ENCODE measurements around the gene CFAP52. TPM values are rescaled to one million over a fixed set of nuclear protein-coding genes. Genes with fewer than 3 reads are reported as not detected.

CFAP52 gene
- total and polyA plus RNA-seq, 2 donors (not counting 3 experiments of a cell fraction or from before 2014, with no cell fraction given): not detected

DNA sequence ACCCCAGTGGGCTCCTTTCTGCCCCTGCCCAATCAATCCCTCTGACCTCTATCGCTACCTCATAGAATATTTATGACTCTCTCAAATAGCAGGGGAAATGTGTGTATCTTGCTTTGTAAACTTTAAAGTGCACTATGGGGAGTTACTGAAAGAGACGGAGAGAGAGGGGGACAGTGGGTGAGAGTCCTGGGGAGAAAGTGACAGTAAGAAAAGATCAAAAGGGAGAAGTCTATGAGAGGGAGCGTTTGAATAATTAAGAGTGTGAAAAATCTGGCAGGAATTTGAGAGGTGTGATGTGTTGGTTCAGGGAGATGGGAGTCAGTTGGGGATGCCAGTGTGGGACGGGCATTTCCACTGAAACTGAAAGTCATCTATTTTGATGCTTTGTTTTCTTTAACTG lies 101.5 kb downstream of the CFAP52 start:
- H3K9me1 ChIP-seq (replicated peaks; ENCODE audit: control insufficient read depth, extremely low read depth, insufficient read depth, low read length): no peaks in the 10 kb centered on the region
- CTCF ChIA-PET: no interaction called here
- no peaks in the 10 kb centered on the region for H4K20me1 ChIP-seq (replicated peaks; ENCODE audit: control insufficient read depth, extremely low read depth, insufficient read depth, low read length)
- FAIRE-seq (no peak), DNase-seq (ENCODE audit: low read depth, low spot score) (no peak)
- no peak overlapping the region for H2AFZ ChIP-seq (ENCODE audit: low read depth, low read length)
- H3K79me2 ChIP-seq (ENCODE audit: control insufficient read depth, insufficient read depth, low read length): no peaks in the 10 kb centered on the region
- no TSS peak for BruUV-seq (replicated peaks)
- no peak overlapping the region for H3K27ac ChIP-seq (ENCODE audit: insufficient read depth, low read depth, low read length)
- H3K4me3 ChIP-seq (replicated peaks in 1 of 3; ENCODE audit: insufficient read depth in 1 of 3, low read depth in 1 of 3, low read length in 3 of 3): no peak overlapping the region
- dilution Hi-C loops (cut with MboI; ENCODE audit: extremely low pct_ligation_motif_present, low sequenced_read_pairs): no loop called here
- no peaks in the 10 kb centered on the region for H3K27me3 ChIP-seq (ENCODE audit: control insufficient read depth in 2 of 2, insufficient read depth in 2 of 2, low read length in 2 of 2)
- no peak overlapping the region for H3K9ac ChIP-seq (replicated peaks; ENCODE audit: extremely low read depth, insufficient read depth, low read length)
- H3K9me3 ChIP-seq (replicated peaks; ENCODE audit: control insufficient read depth, insufficient read depth, low read length): no peaks in the 10 kb centered on the region
- no peaks in the 10 kb centered on the region for H3K36me3 ChIP-seq (ENCODE audit: control insufficient read depth in 2 of 2, extremely low read depth in 1 of 2, insufficient read depth in 2 of 2, low read length in 2 of 2)
- no peak overlapping the region for H3K4me2 ChIP-seq (ENCODE audit: insufficient read depth, low read length)
- intact Hi-C loops (cut with micrococcal nuclease): no loop called here
- no peaks in the 10 kb centered on the region for H3K4me1 ChIP-seq (ENCODE audit: control insufficient read depth, extremely low read depth, insufficient read depth, low read length)
- POLR2A ChIA-PET: no interaction called here
- no peak for TF ChIP-seq POLR2AphosphoS5 (IDR thresholded peaks at IDR 0.05; ENCODE audit: insufficient read depth, low read depth, low read length)
- no peak for TF ChIP-seq POLR2A (IDR thresholded peaks at IDR 0.05; ENCODE audit: low read depth, low read length)
- TF ChIP-seq FOS (IDR thresholded peaks at IDR 0.05; ENCODE audit: borderline replicate concordance, insufficient read depth, low read length): no peak
- no peak for TF ChIP-seq EZH2 (IDR thresholded peaks at IDR 0.05; ENCODE audit: borderline replicate concordance, low read depth, low read length, severe bottlenecking)
- TF ChIP-seq, protein P1, sequence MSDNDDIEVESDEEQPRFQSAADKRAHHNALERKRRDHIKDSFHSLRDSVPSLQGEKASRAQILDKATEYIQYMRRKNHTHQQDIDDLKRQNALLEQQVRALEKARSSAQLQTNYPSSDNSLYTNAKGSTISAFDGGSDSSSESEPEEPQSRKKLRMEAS (IDR thresholded peaks at IDR 0.05; ENCODE audit: insufficient read depth, insufficient read length): no peak
- TF ChIP-seq MYC (IDR thresholded peaks at IDR 0.05; ENCODE audit: low read depth, low read length): no peak
- TF ChIP-seq JUN (IDR thresholded peaks at IDR 0.05; ENCODE audit: borderline replicate concordance, insufficient read depth, insufficient read length, low read depth): no peak
- no peak for TF ChIP-seq GATA2 (IDR thresholded peaks at IDR 0.05; ENCODE audit: insufficient read depth, insufficient read length, low read depth, low read length)
- TF ChIP-seq CTCF (IDR thresholded peaks at IDR 0.05; ENCODE audit: extremely low read depth in 1 of 2, insufficient read depth in 1 of 2, low read depth in 1 of 2, low read length in 2 of 2): no peak

All from endothelial cell of umbilical vein (primary cell).